Measurements from ENCODE around the gene RNF167. TPM values are rescaled to one million over a fixed set of nuclear protein-coding genes. Genes with fewer than 3 reads are reported as not detected.

The RNF167 gene
- total RNA-seq, 1 donor from 2014 or later = 84.7 TPM

GRCh38 chr17:4968486-4969046 is 28.5 kb downstream of the RNF167 start:
- intact Hi-C loops (cut with DNase I) = loop anchor here (5.0 kb wide), 2 partner anchors 61 to 94 kb away; no protein-coding TSS in a partner anchor
- no peak for DNase-seq (ENCODE audit: low spot score)

GRCh38 chr17:4969047-4969550 is 29.0 kb downstream of the RNF167 start:
- intact Hi-C loops (cut with DNase I) = loop anchor here (5.0 kb wide), 2 partner anchors 62 to 93 kb away; no protein-coding TSS in a partner anchor
- no peak for DNase-seq (ENCODE audit: low spot score)

- intact Hi-C loops (cut with DNase I) = loop anchor here (5.0 kb wide), 2 partner anchors 62 to 93 kb away; no protein-coding TSS in a partner anchor
- no peak for DNase-seq (ENCODE audit: low spot score)
These were observed 29.6 kb downstream of the RNF167 start for GRCh38 chr17:4969551-4970173.

GRCh38 chr17:4970273-4970672 is 30.2 kb downstream of the RNF167 start:
- intact Hi-C loops (cut with DNase I) = no loop called here
- no peak for DNase-seq (ENCODE audit: low spot score)

- DNase-seq (ENCODE audit: low spot score) = no peak
- intact Hi-C loops (cut with DNase I) = no loop called here
These were observed 31.8 kb downstream of the RNF167 start for GRCh38 chr17:4971826-4972225.

- no peak for DNase-seq (ENCODE audit: low spot score)
- intact Hi-C loops (cut with DNase I) = no loop called here
These were observed 32.3 kb downstream of the RNF167 start for GRCh38 chr17:4972322-4972721.

- intact Hi-C loops (cut with DNase I) = no loop called here
These were observed 32.7 kb downstream of the RNF167 start for GRCh38 chr17:4972752-4973151.

GRCh38 chr17:4973256-4974114 is 33.4 kb downstream of the RNF167 start:
- intact Hi-C loops (cut with DNase I) = no loop called here
- no peak for DNase-seq (ENCODE audit: low spot score)

More at GRCh38 chr17:4972752-4973151, 32.7 kb downstream of the RNF167 start:
- no peak for DNase-seq (ENCODE audit: low spot score)

GRCh38 chr17:4974115-4974670 is 34.1 kb downstream of the RNF167 start:
- DNase-seq (ENCODE audit: low spot score) = no peak
- intact Hi-C loops (cut with DNase I) = no loop called here

- no peak for DNase-seq (ENCODE audit: low spot score)
- intact Hi-C loops (cut with DNase I) = no loop called here
These were observed 38.7 kb downstream of the RNF167 start for GRCh38 chr17:4978726-4979125.

GRCh38 chr17:4980644-4981216 is 40.7 kb downstream of the RNF167 start:
- intact Hi-C loops (cut with DNase I) = loop anchor here (5.0 kb wide), 1 partner anchor 82 kb away; no protein-coding TSS in a partner anchor
- no peak for DNase-seq (ENCODE audit: low spot score)

- intact Hi-C loops (cut with DNase I) = loop anchor here (2.0 to 5.0 kb wide), 2 partner anchors 14 to 80 kb away; partner anchors contain the start of genes INCA1 and KIF1C
- DNase-seq (ENCODE audit: low spot score) = no peak
These were observed 42.2 kb downstream of the RNF167 start for GRCh38 chr17:4982305-4982704.

- no peak for DNase-seq (ENCODE audit: low spot score)
- intact Hi-C loops (cut with DNase I) = loop anchor here (2.0 kb wide), 1 partner anchor 20 kb away; the partner anchor contains the start of gene SPAG7
These were observed 46.3 kb downstream of the RNF167 start for GRCh38 chr17:4986403-4986802.

GRCh38 chr17:4986951-4987766 is 47.1 kb downstream of the RNF167 start, which contains the start of gene CAMTA2:
CAMTA2 (minus strand) TSS chr17:4987675; CDS start chr17:4986222, 1,453 bp downstream.
- intact Hi-C loops (cut with DNase I) = loop anchor here (1.0 to 2.0 kb wide), 2 partner anchors 20 to 78 kb away; partner anchors contain the start of gene SPAG7
- DNase-seq (ENCODE audit: low spot score) = peak; percentile 96

- intact Hi-C loops (cut with DNase I) = loop anchor here (1.0 to 2.0 kb wide), 2 partner anchors 21 to 79 kb away; partner anchors contain the start of gene SPAG7
- no peak for DNase-seq (ENCODE audit: low spot score)
These were observed 47.9 kb downstream of the RNF167 start for GRCh38 chr17:4987767-4988567.

- intact Hi-C loops (cut with DNase I) = no loop called here
- no peak for DNase-seq (ENCODE audit: low spot score)
These were observed 54.1 kb downstream of the RNF167 start for GRCh38 chr17:4994081-4994595.

Data from cardiac septum (tissue), 1 donor.